Measurements from ENCODE around the gene NFYA. TPM values are rescaled to one million over a fixed set of nuclear protein-coding genes. Genes with fewer than 3 reads are reported as not detected.

The NFYA gene
- polyA plus RNA-seq, 1 donor from 2014 or later, result 22.1 TPM

- TF ChIP-seq RAD21 (conservative IDR thresholded peaks at IDR 0.05) (no peak), EP300 (conservative IDR thresholded peaks at IDR 0.05; ENCODE audit: poor library complexity, severe bottlenecking) (no peak), REST (IDR thresholded peaks at IDR 0.05; ENCODE audit: borderline replicate concordance) (no peak), TAF1 (IDR thresholded peaks at IDR 0.05; ENCODE audit: low read depth) (no peak), SMC3 (conservative IDR thresholded peaks at IDR 0.05; ENCODE audit: poor library complexity) (no peak)
- H3K9ac ChIP-seq (ENCODE audit: low read length), result no peak overlapping the region
These were observed 7.9 kb upstream of the NFYA start for GRCh38 chr6:41064841-41065240.

GRCh38 chr6:41065550-41066026 lies 7.2 kb upstream of the NFYA start:
- H2AFZ ChIP-seq (ENCODE audit: low read depth, low read length), result no peak overlapping the region
- no peak overlapping the region for H3K4me2 ChIP-seq (ENCODE audit: low read length)
- no peaks in the 10 kb centered on the region for H3K27me3 ChIP-seq (ENCODE audit: insufficient read depth, low read depth, low read length)
- H3F3A ChIP-seq (ENCODE audit: insufficient read depth, low read length, poor library complexity, severe bottlenecking), result no peaks in the 10 kb centered on the region
- H4K20me1 ChIP-seq (ENCODE audit: insufficient read depth), result no peaks in the 10 kb centered on the region
- H3K9me3 ChIP-seq (ENCODE audit: low read length), result no peaks in the 10 kb centered on the region
- no peak overlapping the region for H3K4me3 ChIP-seq (ENCODE audit: low read length)
- TF ChIP-seq SMC3 (conservative IDR thresholded peaks at IDR 0.05; ENCODE audit: poor library complexity) (no peak), MXI1 (conservative IDR thresholded peaks at IDR 0.05; ENCODE audit: poor library complexity, severe bottlenecking) (no peak), CTCF (IDR thresholded peaks at IDR 0.05; ENCODE audit: poor library complexity, severe bottlenecking) (no peak), EZH2 (IDR thresholded peaks at IDR 0.05; ENCODE audit: borderline replicate concordance, insufficient read depth, low read length, poor library complexity, severe bottlenecking) (no peak), POLR2AphosphoS5 (IDR thresholded peaks at IDR 0.05) (no peak), EP300 (conservative IDR thresholded peaks at IDR 0.05; ENCODE audit: poor library complexity, severe bottlenecking) (no peak), REST (IDR thresholded peaks at IDR 0.05; ENCODE audit: borderline replicate concordance) (no peak), RAD21 (conservative IDR thresholded peaks at IDR 0.05) (no peak), TAF1 (IDR thresholded peaks at IDR 0.05; ENCODE audit: low read depth) (no peak)
- no peak overlapping the region for H3K9ac ChIP-seq (ENCODE audit: low read length)
- H3K9me2 ChIP-seq (ENCODE audit: insufficient read depth, low read length), result no peaks in the 10 kb centered on the region
- no peak overlapping the region for H3K27ac ChIP-seq (ENCODE audit: low read length)
- H3K79me2 ChIP-seq (replicated peaks; ENCODE audit: insufficient read depth, low read length), result no peaks in the 10 kb centered on the region
- H3K36me3 ChIP-seq (ENCODE audit: insufficient read depth, low read length), result no peaks in the 10 kb centered on the region

More at GRCh38 chr6:41064841-41065240, 7.9 kb upstream of the NFYA start:
- H3K4me3 ChIP-seq (ENCODE audit: low read length), result no peak overlapping the region
- H4K20me1 ChIP-seq (ENCODE audit: insufficient read depth), result no peaks in the 10 kb centered on the region
- H3K9me3 ChIP-seq (ENCODE audit: low read length), result no peaks in the 10 kb centered on the region
- no peaks in the 10 kb centered on the region for H3K79me2 ChIP-seq (replicated peaks; ENCODE audit: insufficient read depth, low read length)
- no peak overlapping the region for H3K27ac ChIP-seq (ENCODE audit: low read length)
- H2AFZ ChIP-seq (ENCODE audit: low read depth, low read length), result no peak overlapping the region
- H3K9me2 ChIP-seq (ENCODE audit: insufficient read depth, low read length), result no peaks in the 10 kb centered on the region
- H3K36me3 ChIP-seq (ENCODE audit: insufficient read depth, low read length), result no peaks in the 10 kb centered on the region
- H3F3A ChIP-seq (ENCODE audit: insufficient read depth, low read length, poor library complexity, severe bottlenecking), result no peaks in the 10 kb centered on the region
- no peak overlapping the region for H3K4me2 ChIP-seq (ENCODE audit: low read length)
- H3K27me3 ChIP-seq (ENCODE audit: insufficient read depth, low read depth, low read length), result no peaks in the 10 kb centered on the region

Measured in neural cell (in vitro differentiated cells).